ENCODE data around the gene GBX1.

- TF ChIP-seq CTCF (conservative IDR thresholded peaks at IDR 0.05; ENCODE audit: low read length) (no peak), EZH2phosphoT487 (IDR thresholded peaks at IDR 0.05; ENCODE audit: borderline replicate concordance, low read depth, low read length) (no peak)
These were observed 53.1 kb downstream of the GBX1 start for GRCh38 chr7:151114151-151115090.

Data from OCI-LY7 (cell line).